ENCODE data around the gene OCA2.
"Not testable (repeated sequence)": the region's sequence is repeated elsewhere in the genome, so short reads cannot be mapped to it uniquely, and the experiment has no call there.

The OCA2 gene

DNA sequence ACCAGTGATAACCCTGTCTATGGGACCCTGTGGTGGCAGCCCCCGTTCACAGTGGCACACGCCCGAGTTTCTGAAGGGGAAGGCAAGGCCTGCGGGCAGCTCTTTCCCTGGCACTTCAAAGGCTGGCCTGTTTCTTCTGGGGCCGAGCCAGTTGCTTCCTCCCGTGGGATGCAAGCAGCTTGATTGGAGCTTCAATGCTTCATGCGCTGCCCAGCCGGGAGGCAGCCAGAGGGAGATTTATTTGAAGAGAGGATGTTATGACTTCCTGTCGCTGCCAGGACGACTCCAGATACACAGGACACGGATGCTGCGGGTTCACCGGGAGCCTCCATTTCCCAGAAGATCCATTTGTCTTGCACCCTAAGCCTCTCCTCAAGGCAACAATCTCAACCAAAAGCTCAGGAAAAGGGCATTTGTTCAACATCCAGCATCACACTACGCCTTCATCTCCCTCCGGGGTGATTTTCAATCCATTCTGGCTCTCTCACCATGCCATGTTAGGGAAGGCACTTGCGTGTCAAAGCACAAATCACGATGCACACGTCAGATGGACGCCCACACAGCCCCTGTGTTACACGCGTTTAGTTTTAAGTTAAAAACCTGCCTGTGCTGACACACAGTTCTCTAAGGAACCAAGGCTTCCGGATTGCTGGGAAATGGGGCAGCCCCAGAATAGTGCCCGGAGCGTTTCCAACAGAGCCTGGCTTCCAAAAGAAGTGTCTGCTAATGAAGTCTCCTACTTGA is 330.2 kb downstream of the OCA2 start:
- Histone ChIP-seq H3K4me3 (ENCODE audit: low read length) (no peak overlapping the region), H2AFZ (ENCODE audit: low read length) (no peak overlapping the region)

DNA sequence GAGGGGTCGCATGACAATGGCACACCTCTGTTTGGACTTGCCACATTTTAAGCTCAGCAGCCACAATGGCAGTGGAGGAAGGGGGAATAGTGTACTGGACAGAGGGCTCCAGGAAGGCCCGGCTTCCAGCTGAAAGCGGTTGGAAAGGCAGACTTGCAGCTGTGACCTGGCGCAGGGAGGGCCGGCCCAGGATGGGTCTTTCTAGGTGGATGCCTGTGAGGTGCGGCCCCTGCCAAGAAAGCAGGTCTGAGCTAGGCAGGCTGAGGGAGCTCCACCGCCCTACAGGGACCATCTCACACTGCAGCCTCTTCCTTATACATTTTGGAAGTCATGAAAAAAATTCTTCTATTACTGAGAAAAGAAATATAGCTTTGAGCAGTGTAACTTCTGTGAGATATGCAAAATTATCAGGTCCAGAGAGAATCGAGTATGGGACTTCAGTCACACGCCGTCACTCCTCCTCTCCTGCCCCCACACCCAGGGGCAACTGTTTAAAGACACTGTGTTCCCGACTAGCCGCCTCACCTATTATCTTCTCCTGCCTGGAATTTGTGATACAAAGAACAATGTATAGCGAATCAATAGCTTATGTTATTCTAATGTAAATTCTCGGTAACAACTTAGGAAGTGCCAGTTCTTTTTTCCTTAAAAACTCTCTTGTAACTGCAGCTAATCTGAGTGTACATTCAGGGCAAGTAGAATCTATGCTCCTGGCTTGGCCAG is 331.0 kb downstream of the OCA2 start:
- no peak overlapping the region for H3K4me2 ChIP-seq (ENCODE audit: low read depth, low read length)
- H3K27me3 ChIP-seq (replicated peaks; ENCODE audit: insufficient read depth, low read length): no peaks in the 10 kb centered on the region
- H3K4me1 ChIP-seq (ENCODE audit: low read length): no peaks in the 10 kb centered on the region
- no peak for TF ChIP-seq EZH2phosphoT487 (IDR thresholded peaks at IDR 0.05; ENCODE audit: low read length)
- H2AFZ ChIP-seq (ENCODE audit: low read length): no peak overlapping the region
- H3K4me3 ChIP-seq (ENCODE audit: low read length): no peak overlapping the region
- H3K9me3 ChIP-seq (replicated peaks; ENCODE audit: insufficient read depth, low read length): no peaks in the 10 kb centered on the region; the same call in 1 of the 2 replicates
- no peaks in the 10 kb centered on the region for H3K36me3 ChIP-seq (replicated peaks; ENCODE audit: insufficient read depth, low read length)
- H3K9me2 ChIP-seq (replicated peaks; ENCODE audit: insufficient read depth, low read length): no peaks in the 10 kb centered on the region
- H3K27ac ChIP-seq (ENCODE audit: low read length): no peak overlapping the region
- no peak for DNase-seq
- H3K79me2 ChIP-seq (ENCODE audit: low read length): no peaks in the 10 kb centered on the region
- H3F3A ChIP-seq (ENCODE audit: insufficient read depth, low read length): no peaks in the 10 kb centered on the region
- no peaks in the 10 kb centered on the region for H4K20me1 ChIP-seq (ENCODE audit: insufficient read depth, low read length)
- no peak overlapping the region for H3K9ac ChIP-seq (ENCODE audit: low read length)

More for the DNA sequence above, 330.2 kb downstream of the OCA2 start:
- no peak overlapping the region for H3K4me2 ChIP-seq (ENCODE audit: low read depth, low read length)
- H3K79me2 ChIP-seq (ENCODE audit: low read length): no peaks in the 10 kb centered on the region
- H3K27ac ChIP-seq (ENCODE audit: low read length): no peak overlapping the region
- H3K4me1 ChIP-seq (ENCODE audit: low read length): no peaks in the 10 kb centered on the region
- H3K27me3 ChIP-seq (replicated peaks; ENCODE audit: insufficient read depth, low read length): no peaks in the 10 kb centered on the region
- no peak for TF ChIP-seq EZH2phosphoT487 (IDR thresholded peaks at IDR 0.05; ENCODE audit: low read length)
- TF ChIP-seq EZH2 (optimal IDR thresholded peaks at IDR 0.05; ENCODE audit: low read depth, low read length): no peak
- TF ChIP-seq, protein P1, sequence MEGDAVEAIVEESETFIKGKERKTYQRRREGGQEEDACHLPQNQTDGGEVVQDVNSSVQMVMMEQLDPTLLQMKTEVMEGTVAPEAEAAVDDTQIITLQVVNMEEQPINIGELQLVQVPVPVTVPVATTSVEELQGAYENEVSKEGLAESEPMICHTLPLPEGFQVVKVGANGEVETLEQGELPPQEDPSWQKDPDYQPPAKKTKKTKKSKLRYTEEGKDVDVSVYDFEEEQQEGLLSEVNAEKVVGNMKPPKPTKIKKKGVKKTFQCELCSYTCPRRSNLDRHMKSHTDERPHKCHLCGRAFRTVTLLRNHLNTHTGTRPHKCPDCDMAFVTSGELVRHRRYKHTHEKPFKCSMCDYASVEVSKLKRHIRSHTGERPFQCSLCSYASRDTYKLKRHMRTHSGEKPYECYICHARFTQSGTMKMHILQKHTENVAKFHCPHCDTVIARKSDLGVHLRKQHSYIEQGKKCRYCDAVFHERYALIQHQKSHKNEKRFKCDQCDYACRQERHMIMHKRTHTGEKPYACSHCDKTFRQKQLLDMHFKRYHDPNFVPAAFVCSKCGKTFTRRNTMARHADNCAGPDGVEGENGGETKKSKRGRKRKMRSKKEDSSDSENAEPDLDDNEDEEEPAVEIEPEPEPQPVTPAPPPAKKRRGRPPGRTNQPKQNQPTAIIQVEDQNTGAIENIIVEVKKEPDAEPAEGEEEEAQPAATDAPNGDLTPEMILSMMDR (IDR thresholded peaks at IDR 0.05; ENCODE audit: low read length): no peak
- DNase-seq: no peak
- no peaks in the 10 kb centered on the region for H4K20me1 ChIP-seq (ENCODE audit: insufficient read depth, low read length)
- H3K9me2 ChIP-seq (replicated peaks; ENCODE audit: insufficient read depth, low read length): no peaks in the 10 kb centered on the region
- no peaks in the 10 kb centered on the region for H3F3A ChIP-seq (ENCODE audit: insufficient read depth, low read length)
- no peaks in the 10 kb centered on the region for H3K36me3 ChIP-seq (replicated peaks; ENCODE audit: insufficient read depth, low read length)
- H3K9me3 ChIP-seq (replicated peaks; ENCODE audit: insufficient read depth, low read length): no peaks in the 10 kb centered on the region; the same call in 1 of the 2 replicates
- no peak overlapping the region for H3K9ac ChIP-seq (ENCODE audit: low read length)

DNA sequence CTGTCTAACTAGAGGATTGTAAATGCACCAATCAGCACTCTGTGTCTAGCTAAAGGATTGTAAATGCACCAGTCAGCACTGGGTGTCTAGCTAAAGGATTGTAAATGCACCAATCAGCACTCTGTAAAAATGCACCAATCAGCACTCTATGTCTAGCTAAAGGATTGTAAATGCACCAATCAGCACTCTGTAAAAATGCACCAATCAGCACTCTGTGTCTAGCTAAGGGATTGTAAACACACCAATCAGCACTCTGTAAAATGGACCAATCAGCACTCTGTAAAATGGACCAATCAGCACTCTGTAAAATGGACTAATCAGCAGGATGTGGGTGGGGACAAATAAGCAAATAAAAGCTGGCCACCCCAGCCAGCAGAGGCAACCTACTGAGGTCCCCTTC is 331.7 kb downstream of the OCA2 start:
- H3K9ac ChIP-seq (ENCODE audit: low read length); H3K79me2 ChIP-seq (ENCODE audit: low read length); H3K9me3 ChIP-seq (replicated peaks; ENCODE audit: insufficient read depth, low read length); H3K4me2 ChIP-seq (ENCODE audit: low read depth, low read length); H3K4me1 ChIP-seq (ENCODE audit: low read length); DNase-seq; H3K36me3 ChIP-seq (replicated peaks; ENCODE audit: insufficient read depth, low read length); H2AFZ ChIP-seq (ENCODE audit: low read length); H3K27ac ChIP-seq (ENCODE audit: low read length); H3F3A ChIP-seq (ENCODE audit: insufficient read depth, low read length); H3K4me3 ChIP-seq (ENCODE audit: low read length); H3K9me2 ChIP-seq (replicated peaks; ENCODE audit: insufficient read depth, low read length); H4K20me1 ChIP-seq (ENCODE audit: insufficient read depth, low read length); H3K27me3 ChIP-seq (replicated peaks; ENCODE audit: insufficient read depth, low read length): not testable (repeated sequence)

DNA sequence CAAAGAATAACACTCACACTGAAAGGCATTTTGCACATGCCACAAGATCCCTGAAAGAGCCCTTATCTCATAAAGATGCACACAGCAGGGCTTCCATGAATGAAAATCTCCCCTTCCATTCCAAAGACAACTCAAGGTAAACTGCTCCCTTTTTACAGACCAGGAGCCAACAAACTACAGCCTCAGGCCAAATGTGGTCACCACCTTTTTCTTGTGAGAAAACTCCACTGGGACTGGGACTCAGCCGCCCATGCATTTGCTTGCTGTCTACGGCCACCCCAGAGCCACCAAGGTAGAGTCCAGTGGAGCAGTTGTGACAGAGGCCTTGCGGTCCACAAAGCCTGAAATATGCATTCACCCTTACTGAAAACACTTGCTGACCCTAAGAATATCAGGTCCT is 334.8 kb downstream of the OCA2 start:
- no peaks in the 10 kb centered on the region for H3K9me2 ChIP-seq (replicated peaks; ENCODE audit: insufficient read depth, low read length)
- no peaks in the 10 kb centered on the region for H3F3A ChIP-seq (ENCODE audit: insufficient read depth, low read length)
- no peak overlapping the region for H3K4me2 ChIP-seq (ENCODE audit: low read depth, low read length)
- no peaks in the 10 kb centered on the region for H3K4me1 ChIP-seq (ENCODE audit: low read length)
- H4K20me1 ChIP-seq (ENCODE audit: insufficient read depth, low read length): no peaks in the 10 kb centered on the region
- H3K9ac ChIP-seq (ENCODE audit: low read length): no peak overlapping the region
- no peak overlapping the region for H3K27ac ChIP-seq (ENCODE audit: low read length)
- H3K36me3 ChIP-seq (replicated peaks; ENCODE audit: insufficient read depth, low read length): no peaks in the 10 kb centered on the region
- TF ChIP-seq EZH2 (optimal IDR thresholded peaks at IDR 0.05; ENCODE audit: low read depth, low read length) (no peak), EZH2phosphoT487 (IDR thresholded peaks at IDR 0.05; ENCODE audit: low read length) (no peak)
- TF ChIP-seq, protein P1 (IDR thresholded peaks at IDR 0.05; ENCODE audit: low read length): no peak
- H3K4me3 ChIP-seq (ENCODE audit: low read length): no peak overlapping the region
- no peak for DNase-seq
- H3K27me3 ChIP-seq (replicated peaks; ENCODE audit: insufficient read depth, low read length): no peaks in the 10 kb centered on the region
- no peaks in the 10 kb centered on the region for H3K79me2 ChIP-seq (ENCODE audit: low read length)
- H2AFZ ChIP-seq (ENCODE audit: low read length): no peak overlapping the region
- no peaks in the 10 kb centered on the region for H3K9me3 ChIP-seq (replicated peaks; ENCODE audit: insufficient read depth, low read length)
